ENCODE measurements around the gene TMEM63C. TPM values are rescaled to one million over a fixed set of nuclear protein-coding genes. Genes with fewer than 3 reads are reported as not detected.

TMEM63C gene
- total RNA-seq, 1 donor from 2014 or later: 27.0 TPM

GRCh38 chr14:77224212-77224611 lies 42.6 kb downstream of the TMEM63C start:
- Histone ChIP-seq H3K9me3 (no peaks in the 10 kb centered on the region), H3K27me3 (no peaks in the 10 kb centered on the region)
- TF ChIP-seq CTCF (IDR thresholded peaks at IDR 0.05) (no peak), POLR2AphosphoS5 (IDR thresholded peaks at IDR 0.05; ENCODE audit: insufficient read depth in 1 of 2, low read depth in 1 of 2) (no peak)

GRCh38 chr14:77225254-77225653 lies 43.7 kb downstream of the TMEM63C start:
- no peaks in the 10 kb centered on the region for H3K36me3 ChIP-seq
- DNase-seq (ENCODE audit: extremely low spot score in 2 of 2): no peak
- no peaks in the 10 kb centered on the region for H3K9me3 ChIP-seq
- H3K27ac ChIP-seq: no peak overlapping the region
- H3K27me3 ChIP-seq: no peaks in the 10 kb centered on the region
- TF ChIP-seq POLR2A (IDR thresholded peaks at IDR 0.05) (no peak), POLR2AphosphoS5 (IDR thresholded peaks at IDR 0.05; ENCODE audit: insufficient read depth in 1 of 2, low read depth in 1 of 2) (no peak), CTCF (IDR thresholded peaks at IDR 0.05) (no peak)
- H3K4me1 ChIP-seq: no peaks in the 10 kb centered on the region
- no peak overlapping the region for H3K4me3 ChIP-seq
- intact Hi-C loops (cut with DNase I): no loop called here

More at GRCh38 chr14:77224212-77224611, 42.6 kb downstream of the TMEM63C start:
- Histone ChIP-seq H3K4me1 (no peaks in the 10 kb centered on the region), H3K4me3 (no peak overlapping the region), H3K36me3 (no peaks in the 10 kb centered on the region), H3K27ac (no peak overlapping the region)
- no peak for DNase-seq (ENCODE audit: extremely low spot score in 2 of 2)
- intact Hi-C loops (cut with DNase I): no loop called here

DNA sequence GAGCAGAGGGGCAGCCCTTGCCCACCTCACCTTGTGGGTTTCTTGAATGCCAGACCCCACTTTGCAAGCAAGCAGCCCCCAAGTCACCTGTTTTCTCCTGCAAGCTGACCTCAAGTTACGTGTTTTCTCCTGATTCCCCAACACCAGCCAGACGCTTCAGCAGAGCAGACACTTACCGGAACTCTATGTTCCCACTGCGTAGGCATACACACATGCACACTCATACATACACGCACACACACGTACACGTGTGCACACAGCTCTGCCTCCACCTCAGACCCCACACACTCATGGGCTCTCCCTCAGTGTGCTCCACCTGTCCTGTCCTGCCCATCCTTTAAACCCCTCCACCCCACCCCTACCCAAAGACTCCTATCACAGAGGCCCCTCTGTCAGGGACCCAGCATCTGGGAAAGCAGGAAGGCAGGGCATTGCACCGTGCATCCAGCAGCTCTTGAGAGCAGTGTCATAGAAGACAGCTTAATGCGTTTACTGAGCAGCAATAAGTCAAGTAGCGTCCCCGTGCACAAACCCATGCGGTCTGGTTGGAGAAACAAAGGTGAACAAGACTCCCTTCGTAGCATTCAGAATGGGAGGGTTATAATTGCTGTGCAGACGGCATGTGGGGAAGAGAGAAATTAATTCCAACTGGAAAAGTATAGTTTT lies 44.4 kb downstream of the TMEM63C start:
- no peaks in the 10 kb centered on the region for H3K27me3 ChIP-seq
- no peak overlapping the region for H3K27ac ChIP-seq
- H3K4me1 ChIP-seq: no peaks in the 10 kb centered on the region
- DNase-seq (ENCODE audit: extremely low spot score in 2 of 2): no peak
- no peak overlapping the region for H3K4me3 ChIP-seq
- no peak for TF ChIP-seq POLR2AphosphoS5 (IDR thresholded peaks at IDR 0.05; ENCODE audit: insufficient read depth in 1 of 2, low read depth in 1 of 2)
- H3K9me3 ChIP-seq: no peaks in the 10 kb centered on the region
- H3K36me3 ChIP-seq: no peaks in the 10 kb centered on the region
- intact Hi-C loops (cut with DNase I): no loop called here

GRCh38 chr14:77228056-77228455 lies 46.5 kb downstream of the TMEM63C start:
- H3K27ac ChIP-seq: no peak overlapping the region
- no peaks in the 10 kb centered on the region for H3K36me3 ChIP-seq
- H3K9me3 ChIP-seq: no peaks in the 10 kb centered on the region
- DNase-seq (ENCODE audit: extremely low spot score in 2 of 2): no peak
- no peaks in the 10 kb centered on the region for H3K4me1 ChIP-seq
- intact Hi-C loops (cut with DNase I): no loop called here
- H3K4me3 ChIP-seq: no peak overlapping the region
- H3K27me3 ChIP-seq: no peaks in the 10 kb centered on the region
- TF ChIP-seq CTCF (IDR thresholded peaks at IDR 0.05): no peak
- TF ChIP-seq POLR2AphosphoS5 (IDR thresholded peaks at IDR 0.05; ENCODE audit: insufficient read depth in 1 of 2, low read depth in 1 of 2): no peak
- TF ChIP-seq POLR2A (IDR thresholded peaks at IDR 0.05): no peak

DNA sequence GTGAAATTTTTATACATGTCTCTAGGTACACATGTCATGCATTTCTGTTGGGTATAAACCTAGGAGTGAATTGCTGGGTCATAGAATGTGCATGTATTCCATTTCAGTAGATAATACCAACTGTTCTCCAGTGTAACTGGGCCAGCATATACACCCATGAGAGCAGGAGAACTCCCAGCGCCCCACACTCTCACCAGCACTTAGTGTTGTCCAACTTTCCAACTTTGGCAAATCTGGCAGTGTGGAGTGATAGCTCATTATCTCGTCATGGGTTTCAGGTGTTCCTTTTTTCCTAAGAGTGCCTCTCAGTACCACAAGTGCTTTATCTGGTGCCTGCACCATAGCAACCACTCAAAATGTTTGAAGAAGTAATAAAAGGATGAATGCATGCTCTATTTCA lies 49.3 kb downstream of the TMEM63C start:
- Histone ChIP-seq H3K27ac (no peak overlapping the region), H3K27me3 (no peaks in the 10 kb centered on the region), H3K4me3 (no peak overlapping the region), H3K4me1 (no peaks in the 10 kb centered on the region), H3K36me3 (no peaks in the 10 kb centered on the region), H3K9me3 (no peaks in the 10 kb centered on the region)
- intact Hi-C loops (cut with DNase I): no loop called here
- no peak for TF ChIP-seq CTCF (IDR thresholded peaks at IDR 0.05)
- no peak for TF ChIP-seq POLR2AphosphoS5 (IDR thresholded peaks at IDR 0.05; ENCODE audit: insufficient read depth in 1 of 2, low read depth in 1 of 2)
- no peak for TF ChIP-seq POLR2A (IDR thresholded peaks at IDR 0.05)
- DNase-seq (ENCODE audit: extremely low spot score in 2 of 2): no peak
